ENCODE data around the gene FLNB.

The FLNB gene

DNA sequence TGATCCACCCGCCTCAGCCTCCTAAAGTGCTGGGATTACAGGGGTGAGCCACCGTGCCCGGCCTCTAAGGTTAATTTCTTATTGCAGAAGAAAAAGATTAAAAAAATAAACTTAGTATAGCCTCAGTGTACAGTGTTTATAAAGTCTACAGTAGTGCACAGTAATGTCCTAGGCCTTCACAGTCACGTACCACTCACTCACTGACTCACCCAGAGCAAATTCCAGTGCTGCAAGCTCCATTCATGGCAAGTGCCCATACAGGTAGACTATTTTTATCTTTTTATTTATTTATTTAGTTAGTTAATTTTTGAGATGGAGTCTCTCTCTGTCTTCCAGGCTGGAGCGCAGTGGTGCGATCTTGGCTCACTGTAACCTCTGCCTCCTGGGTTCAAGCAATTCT lies 3.2 kb upstream of the FLNB start:
- in situ Hi-C loops (cut with HindIII; ENCODE audit: low pct_unique_long_range_greater_than_20kb, low sequenced_read_pairs) = no loop called here
- no peak for DNase-seq (ENCODE audit: low read depth in 1 of 2, low spot score in 1 of 2)
- no peak for TF ChIP-seq JUND (IDR thresholded peaks at IDR 0.05; ENCODE audit: low read depth)

- no peak for TF ChIP-seq JUND (IDR thresholded peaks at IDR 0.05; ENCODE audit: low read depth)
- in situ Hi-C loops (cut with HindIII; ENCODE audit: low pct_unique_long_range_greater_than_20kb, low sequenced_read_pairs) = no loop called here
- no peak for DNase-seq (ENCODE audit: low read depth in 1 of 2, low spot score in 1 of 2)
These were observed 2.6 kb upstream of the FLNB start for GRCh38 chr3:58005669-58006068.

- no peak for TF ChIP-seq JUND (IDR thresholded peaks at IDR 0.05; ENCODE audit: low read depth)
- DNase-seq (ENCODE audit: low read depth in 1 of 2, low spot score in 1 of 2) = no peak
- in situ Hi-C loops (cut with HindIII; ENCODE audit: low pct_unique_long_range_greater_than_20kb, low sequenced_read_pairs) = no loop called here
These were observed 1.6 kb upstream of the FLNB start for GRCh38 chr3:58006661-58007060.

DNA sequence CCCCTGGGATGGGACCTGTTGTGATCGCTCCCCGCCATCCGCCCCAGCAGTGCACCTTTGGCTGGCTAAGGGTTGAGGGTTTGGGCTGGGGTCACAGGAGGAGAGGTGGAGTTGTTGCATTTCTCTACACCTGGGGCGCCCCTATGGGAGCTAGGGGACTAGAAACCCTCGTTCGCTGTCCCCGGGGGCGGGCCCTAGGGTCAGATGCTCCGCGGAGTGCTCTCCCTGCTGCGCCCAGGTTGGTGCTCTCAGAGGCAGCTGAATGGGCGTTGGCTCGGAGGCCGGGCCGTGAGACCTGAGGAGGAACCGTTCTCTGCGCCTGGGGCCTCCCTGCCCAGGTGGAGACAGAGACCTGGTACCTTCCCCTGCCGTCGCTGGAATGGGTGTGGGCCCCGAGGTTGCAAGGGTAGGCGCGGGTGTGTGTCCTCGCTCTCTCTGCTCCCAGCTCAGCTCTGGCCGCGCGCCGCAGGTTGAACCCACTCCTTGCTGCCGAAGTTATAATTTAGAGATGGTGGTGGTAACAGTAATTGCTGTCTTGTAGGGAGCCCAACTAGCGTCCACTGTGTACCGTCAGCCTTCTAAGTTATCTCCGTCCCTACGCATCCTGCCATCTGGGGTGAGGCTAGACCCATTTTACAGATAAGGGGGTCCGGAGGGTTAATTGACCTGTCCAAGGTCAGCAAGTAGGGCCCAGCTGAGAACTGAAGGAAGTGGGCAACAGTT lies 965 bp downstream of the FLNB start:
- TF ChIP-seq JUND (IDR thresholded peaks at IDR 0.05; ENCODE audit: low read depth) = no peak
- DNase-seq (ENCODE audit: low read depth in 1 of 2, low spot score in 1 of 2) = peak in 1 of 2 experiments; percentile 35
- in situ Hi-C loops (cut with HindIII; ENCODE audit: low pct_unique_long_range_greater_than_20kb, low sequenced_read_pairs) = no loop called here

- DNase-seq (ENCODE audit: low read depth in 1 of 2, low spot score in 1 of 2) = peak; percentile 58 to 68
- TF ChIP-seq JUND (IDR thresholded peaks at IDR 0.05; ENCODE audit: low read depth) = no peak
- in situ Hi-C loops (cut with HindIII; ENCODE audit: low pct_unique_long_range_greater_than_20kb, low sequenced_read_pairs) = no loop called here
These were observed 1.7 kb downstream of the FLNB start for GRCh38 chr3:58009749-58010535.

- DNase-seq (ENCODE audit: low read depth in 1 of 2, low spot score in 1 of 2) = no peak
- in situ Hi-C loops (cut with HindIII; ENCODE audit: low pct_unique_long_range_greater_than_20kb, low sequenced_read_pairs) = no loop called here
- no peak for TF ChIP-seq JUND (IDR thresholded peaks at IDR 0.05; ENCODE audit: low read depth)
These were observed 2.3 kb downstream of the FLNB start for GRCh38 chr3:58010562-58010961.

DNA sequence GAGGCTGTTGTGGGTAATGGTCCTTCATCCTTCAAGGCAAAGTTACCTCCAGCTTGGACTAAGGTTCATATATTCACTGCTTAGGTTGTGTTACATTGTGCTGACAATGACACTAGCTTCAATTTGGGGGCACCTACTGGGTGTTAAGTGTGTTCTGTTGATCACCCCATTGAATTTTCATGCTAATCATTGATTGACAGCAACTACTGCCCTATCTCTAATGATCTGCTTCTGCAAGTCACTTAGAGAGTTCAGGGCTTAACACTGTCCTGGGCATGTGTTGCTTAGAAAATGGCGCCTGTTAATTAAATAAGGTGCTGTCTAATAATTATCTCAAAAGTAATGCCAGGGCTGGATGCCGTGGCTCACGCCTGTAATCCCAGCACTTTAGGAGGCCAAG lies 3.4 kb downstream of the FLNB start:
- DNase-seq (ENCODE audit: low read depth in 1 of 2, low spot score in 1 of 2) = no peak
- TF ChIP-seq JUND (IDR thresholded peaks at IDR 0.05; ENCODE audit: low read depth) = no peak
- in situ Hi-C loops (cut with HindIII; ENCODE audit: low pct_unique_long_range_greater_than_20kb, low sequenced_read_pairs) = no loop called here

GRCh38 chr3:58012302-58012701 lies 4.1 kb downstream of the FLNB start:
- in situ Hi-C loops (cut with HindIII; ENCODE audit: low pct_unique_long_range_greater_than_20kb, low sequenced_read_pairs) = no loop called here
- TF ChIP-seq JUND (IDR thresholded peaks at IDR 0.05; ENCODE audit: low read depth) = no peak
- DNase-seq (ENCODE audit: low read depth in 1 of 2, low spot score in 1 of 2) = no peak

GRCh38 chr3:58013099-58013498 lies 4.9 kb downstream of the FLNB start:
- no peak for DNase-seq (ENCODE audit: low read depth in 1 of 2, low spot score in 1 of 2)
- TF ChIP-seq JUND (IDR thresholded peaks at IDR 0.05; ENCODE audit: low read depth) = no peak
- in situ Hi-C loops (cut with HindIII; ENCODE audit: low pct_unique_long_range_greater_than_20kb, low sequenced_read_pairs) = no loop called here

DNA sequence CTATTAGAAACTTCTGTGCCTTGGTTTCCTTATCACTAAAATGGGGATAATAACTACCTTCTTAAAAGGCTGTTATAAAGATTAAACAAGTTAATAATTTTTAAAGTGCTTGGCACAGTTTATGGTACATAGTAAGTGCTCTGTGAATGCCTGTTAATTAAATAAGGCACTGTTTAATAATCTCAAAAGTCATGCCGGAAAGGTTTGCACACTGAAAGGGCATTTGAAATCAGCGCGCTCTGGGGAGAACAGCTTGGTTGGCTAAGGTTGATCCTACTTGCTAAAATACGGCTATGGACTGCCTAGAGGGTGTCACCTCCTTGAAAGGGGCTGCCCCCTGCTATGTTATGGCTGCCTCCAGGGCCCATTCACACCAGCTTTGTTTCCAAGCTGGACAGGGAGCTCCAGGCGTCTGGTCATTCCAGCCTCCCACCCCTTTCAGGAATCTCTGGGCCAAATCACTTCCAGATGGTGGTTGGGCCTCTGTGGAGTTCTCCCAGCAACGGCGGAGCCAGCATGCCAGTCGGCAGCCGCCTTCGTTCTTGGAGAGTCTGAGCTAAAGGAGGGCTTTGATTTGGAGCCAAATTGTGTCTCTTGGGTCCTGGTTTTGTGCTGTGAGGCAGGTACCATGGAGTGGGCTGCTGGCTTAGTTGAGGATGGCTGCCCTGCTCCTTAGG lies 5.9 kb downstream of the FLNB start:
- no peak for TF ChIP-seq JUND (IDR thresholded peaks at IDR 0.05; ENCODE audit: low read depth)
- in situ Hi-C loops (cut with HindIII; ENCODE audit: low pct_unique_long_range_greater_than_20kb, low sequenced_read_pairs) = no loop called here
- DNase-seq (ENCODE audit: low read depth in 1 of 2, low spot score in 1 of 2) = no peak

DNA sequence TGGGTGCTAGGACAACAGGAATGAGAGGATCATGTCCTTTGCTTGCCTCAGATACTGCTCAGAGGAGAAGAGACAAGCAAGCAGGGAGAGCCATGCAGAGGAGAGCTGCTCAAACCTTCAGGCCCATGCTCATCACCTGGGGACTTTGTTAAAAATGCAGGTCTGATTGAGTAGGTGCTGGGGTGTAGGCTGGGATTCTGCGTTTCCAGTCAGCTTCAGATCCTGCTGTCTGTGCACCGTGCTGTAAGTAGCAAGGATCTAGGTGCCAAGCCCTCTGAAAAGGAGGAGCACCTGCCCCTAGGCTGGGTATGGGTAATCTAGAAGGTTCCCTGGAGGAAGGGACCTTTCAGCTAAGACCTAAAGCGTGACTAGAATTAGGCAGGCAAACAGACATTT lies 7.3 kb downstream of the FLNB start:
- DNase-seq (ENCODE audit: low read depth in 1 of 2, low spot score in 1 of 2) = no peak
- TF ChIP-seq JUND (IDR thresholded peaks at IDR 0.05; ENCODE audit: low read depth) = no peak
- in situ Hi-C loops (cut with HindIII; ENCODE audit: low pct_unique_long_range_greater_than_20kb, low sequenced_read_pairs) = no loop called here

GRCh38 chr3:58016710-58017109 lies 8.5 kb downstream of the FLNB start:
- in situ Hi-C loops (cut with HindIII; ENCODE audit: low pct_unique_long_range_greater_than_20kb, low sequenced_read_pairs) = no loop called here
- TF ChIP-seq JUND (IDR thresholded peaks at IDR 0.05; ENCODE audit: low read depth) = no peak
- DNase-seq (ENCODE audit: low read depth in 1 of 2, low spot score in 1 of 2) = no peak
